ENCODE results near the gene KIF5C. TPM values are rescaled to one million over a fixed set of nuclear protein-coding genes. Genes with fewer than 3 reads are reported as not detected.

Gene KIF5C
- total RNA-seq, 1 experiment from 2014 or later, result 0.11 TPM

DNA sequence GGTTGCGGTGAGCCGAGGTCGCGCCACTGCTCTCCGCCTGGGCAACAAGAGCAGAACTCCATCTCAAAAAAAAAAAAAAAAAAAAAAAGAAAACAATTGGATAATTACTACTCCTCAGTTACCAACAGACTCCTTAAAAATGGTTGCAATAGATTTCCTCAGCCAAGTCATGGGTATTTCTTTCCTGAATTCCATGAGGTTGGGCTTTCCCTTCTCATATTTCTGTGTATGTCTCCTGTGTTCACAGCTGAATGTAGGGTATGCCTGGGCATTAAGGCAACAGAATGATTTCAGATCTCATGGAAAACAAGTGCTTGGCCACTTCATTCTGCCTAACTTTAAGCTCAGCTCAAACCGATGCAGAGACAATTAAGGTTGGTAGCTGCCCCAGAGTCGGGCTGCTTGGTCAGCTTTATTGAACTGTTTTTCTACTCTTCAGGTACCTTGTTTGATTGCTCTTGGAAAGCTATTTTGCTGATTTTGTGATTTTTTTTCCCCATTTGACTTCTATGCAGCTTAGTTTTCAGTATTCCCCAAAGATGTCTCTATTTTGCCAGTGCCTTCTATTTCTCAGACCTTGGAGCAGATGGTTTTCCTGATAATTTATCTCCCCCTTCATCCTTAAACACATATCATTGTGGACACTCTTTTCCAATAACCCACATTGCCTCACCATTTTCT is 24.8 kb downstream of the KIF5C start:
- DNase-seq (ENCODE audit: low read depth in 1 of 2, low spot score in 2 of 2), result no peak
- H3K9me3 ChIP-seq (replicated peaks), result no peaks in the 10 kb centered on the region
- H3K4me1 ChIP-seq (replicated peaks), result no peaks in the 10 kb centered on the region
- no peak overlapping the region for H3K4me3 ChIP-seq
- H3K27me3 ChIP-seq (replicated peaks), result peaks cover 11% of the 10 kb centered on the region
- no peak overlapping the region for H3K27ac ChIP-seq
- H3K36me3 ChIP-seq, result no peaks in the 10 kb centered on the region

DNA sequence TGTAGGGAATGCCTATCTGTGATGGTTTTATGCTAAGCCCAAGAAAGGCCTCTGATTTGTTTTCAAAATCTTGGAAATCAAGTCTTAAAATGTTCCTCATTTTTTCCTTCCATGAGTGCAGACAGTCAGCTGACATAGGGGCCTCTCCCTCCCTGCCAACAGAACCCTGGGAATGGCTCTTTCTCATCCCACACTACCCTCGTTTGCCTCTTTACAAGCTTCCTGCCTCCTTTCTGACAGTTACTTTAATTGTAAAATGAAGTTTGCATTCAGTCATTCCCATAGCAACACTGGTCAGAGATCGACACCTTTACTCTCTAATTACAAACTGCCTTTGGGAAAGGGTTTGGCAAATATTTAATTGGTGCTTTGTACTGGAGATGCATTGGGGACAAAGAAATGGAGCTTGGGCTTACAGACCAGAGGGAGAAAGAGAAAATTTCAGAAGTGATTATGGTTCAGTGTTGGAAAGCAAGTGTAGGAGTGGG is 25.4 kb downstream of the KIF5C start:
- Histone ChIP-seq H3K36me3 (no peaks in the 10 kb centered on the region), H3K27me3 (replicated peaks) (peaks cover 11% of the 10 kb centered on the region)

GRCh38 chr2:148901142-148901541 is 26.1 kb downstream of the KIF5C start:
- Histone ChIP-seq H3K4me1 (replicated peaks) (no peaks in the 10 kb centered on the region), H3K36me3 (no peaks in the 10 kb centered on the region), H3K4me3 (no peak overlapping the region), H3K9me3 (replicated peaks) (no peaks in the 10 kb centered on the region), H3K27me3 (replicated peaks) (peaks cover 11% of the 10 kb centered on the region), H3K27ac (no peak overlapping the region)
- no peak for DNase-seq (ENCODE audit: low read depth in 1 of 2, low spot score in 2 of 2)

More for the DNA sequence above, 25.4 kb downstream of the KIF5C start:
- Histone ChIP-seq H3K4me3 (no peak overlapping the region), H3K4me1 (replicated peaks) (no peaks in the 10 kb centered on the region), H3K27ac (no peak overlapping the region), H3K9me3 (replicated peaks) (no peaks in the 10 kb centered on the region)
- no peak for DNase-seq (ENCODE audit: low read depth in 1 of 2, low spot score in 2 of 2)

- no peak overlapping the region for H3K4me3 ChIP-seq
- H3K36me3 ChIP-seq, result no peaks in the 10 kb centered on the region
- H3K9me3 ChIP-seq (replicated peaks), result no peaks in the 10 kb centered on the region
- no peak overlapping the region for H3K27ac ChIP-seq
- DNase-seq (ENCODE audit: low read depth in 1 of 2, low spot score in 2 of 2), result no peak
- no peaks in the 10 kb centered on the region for H3K4me1 ChIP-seq (replicated peaks)
- peaks cover 9% of the 10 kb centered on the region for H3K27me3 ChIP-seq (replicated peaks)
Measured at GRCh38 chr2:148902798-148903197, 27.8 kb downstream of the KIF5C start.

GRCh38 chr2:148903294-148903693 is 28.3 kb downstream of the KIF5C start:
- H3K9me3 ChIP-seq (replicated peaks), result no peaks in the 10 kb centered on the region

GRCh38 chr2:148903979-148904378 is 29.0 kb downstream of the KIF5C start:
- no peak overlapping the region for H3K27ac ChIP-seq
- H3K4me3 ChIP-seq, result no peak overlapping the region
- H3K9me3 ChIP-seq (replicated peaks), result no peaks in the 10 kb centered on the region
- DNase-seq (ENCODE audit: low read depth in 1 of 2, low spot score in 2 of 2), result no peak
- H3K27me3 ChIP-seq (replicated peaks), result peaks cover 7% of the 10 kb centered on the region
- no peaks in the 10 kb centered on the region for H3K4me1 ChIP-seq (replicated peaks)
- H3K36me3 ChIP-seq, result no peaks in the 10 kb centered on the region

More at GRCh38 chr2:148903294-148903693, 28.3 kb downstream of the KIF5C start:
- Histone ChIP-seq H3K27me3 (replicated peaks) (peaks cover 9% of the 10 kb centered on the region), H3K4me3 (no peak overlapping the region), H3K36me3 (no peaks in the 10 kb centered on the region), H3K4me1 (replicated peaks) (no peaks in the 10 kb centered on the region), H3K27ac (no peak overlapping the region)
- DNase-seq (ENCODE audit: low read depth in 1 of 2, low spot score in 2 of 2), result no peak

DNA sequence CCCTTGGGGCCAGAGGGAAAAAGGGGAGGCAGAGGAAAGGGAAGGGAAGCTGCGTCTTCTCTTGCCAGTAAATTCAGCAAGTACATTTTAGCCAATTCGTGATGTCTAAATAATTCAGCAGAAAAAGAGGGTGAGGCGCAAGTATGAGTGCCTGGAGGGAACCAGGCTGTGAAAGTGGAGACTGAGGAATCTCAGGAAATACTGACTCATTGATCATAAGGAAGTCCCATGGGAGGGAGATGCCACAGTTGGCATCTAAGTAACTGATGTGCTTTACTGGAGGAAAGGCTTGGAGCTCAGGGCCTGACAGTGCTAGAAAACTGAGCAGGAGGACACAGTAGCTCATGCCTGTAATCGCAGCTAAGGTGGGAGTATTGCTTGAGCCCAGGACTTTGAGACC is 31.1 kb downstream of the KIF5C start:
- H3K36me3 ChIP-seq, result no peaks in the 10 kb centered on the region
- H3K9me3 ChIP-seq (replicated peaks), result no peaks in the 10 kb centered on the region
- H3K27ac ChIP-seq, result no peak overlapping the region
- peaks cover 10% of the 10 kb centered on the region; the same call in 1 of the 2 replicates for H3K27me3 ChIP-seq (replicated peaks)
- H3K4me3 ChIP-seq, result no peak overlapping the region
- no peak for DNase-seq (ENCODE audit: low read depth in 1 of 2, low spot score in 2 of 2)
- H3K4me1 ChIP-seq (replicated peaks), result peaks cover 5% of the 10 kb centered on the region; the same call in 1 of the 2 replicates

- Histone ChIP-seq H3K27me3 (replicated peaks) (peaks cover 10% of the 10 kb centered on the region; the same call in 1 of the 2 replicates), H3K4me1 (replicated peaks) (peaks cover 5% of the 10 kb centered on the region; the same call in 1 of the 2 replicates), H3K27ac (no peak overlapping the region), H3K4me3 (no peak overlapping the region), H3K36me3 (no peaks in the 10 kb centered on the region), H3K9me3 (replicated peaks) (no peaks in the 10 kb centered on the region)
- DNase-seq (ENCODE audit: low read depth in 1 of 2, low spot score in 2 of 2), result no peak
Measured at GRCh38 chr2:148907085-148907785, 32.2 kb downstream of the KIF5C start.

DNA sequence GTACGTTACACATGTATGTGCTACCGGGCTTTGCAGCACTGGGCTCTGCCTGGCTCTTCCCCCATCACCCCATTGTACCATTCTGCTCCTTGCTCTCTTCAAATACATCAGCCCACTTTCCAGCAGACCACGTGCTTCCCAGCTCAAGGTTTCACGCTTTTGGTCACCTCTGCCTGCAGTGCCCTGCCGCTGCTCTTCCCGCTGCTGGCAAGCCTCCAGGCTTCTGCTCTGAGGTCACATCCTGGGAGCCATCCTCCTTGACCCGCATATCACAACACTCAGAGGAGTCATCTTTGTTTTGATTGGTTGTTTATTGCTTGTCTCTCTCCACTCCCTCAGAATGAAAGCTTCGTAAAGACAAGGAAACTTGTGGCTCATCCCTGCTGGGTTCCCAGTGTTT is 34.1 kb downstream of the KIF5C start:
- Histone ChIP-seq H3K9me3 (replicated peaks) (no peaks in the 10 kb centered on the region), H3K4me1 (replicated peaks) (peaks cover 5% of the 10 kb centered on the region; the same call in 1 of the 2 replicates), H3K36me3 (no peaks in the 10 kb centered on the region), H3K27me3 (replicated peaks) (peaks cover 10% of the 10 kb centered on the region; the same call in 1 of the 2 replicates), H3K4me3 (no peak overlapping the region), H3K27ac (no peak overlapping the region)
- no peak for DNase-seq (ENCODE audit: low read depth in 1 of 2, low spot score in 2 of 2)

- no peak for DNase-seq (ENCODE audit: low read depth in 1 of 2, low spot score in 2 of 2)
- H3K4me1 ChIP-seq (replicated peaks), result peaks cover 5% of the 10 kb centered on the region; the same call in 1 of the 2 replicates
- H3K27me3 ChIP-seq (replicated peaks), result peaks cover 10% of the 10 kb centered on the region; the same call in 1 of the 2 replicates
- no peaks in the 10 kb centered on the region for H3K36me3 ChIP-seq
- no peak overlapping the region for H3K27ac ChIP-seq
- H3K9me3 ChIP-seq (replicated peaks), result no peaks in the 10 kb centered on the region
- H3K4me3 ChIP-seq, result no peak overlapping the region
Measured at GRCh38 chr2:148913061-148913460, 38.0 kb downstream of the KIF5C start.

DNA sequence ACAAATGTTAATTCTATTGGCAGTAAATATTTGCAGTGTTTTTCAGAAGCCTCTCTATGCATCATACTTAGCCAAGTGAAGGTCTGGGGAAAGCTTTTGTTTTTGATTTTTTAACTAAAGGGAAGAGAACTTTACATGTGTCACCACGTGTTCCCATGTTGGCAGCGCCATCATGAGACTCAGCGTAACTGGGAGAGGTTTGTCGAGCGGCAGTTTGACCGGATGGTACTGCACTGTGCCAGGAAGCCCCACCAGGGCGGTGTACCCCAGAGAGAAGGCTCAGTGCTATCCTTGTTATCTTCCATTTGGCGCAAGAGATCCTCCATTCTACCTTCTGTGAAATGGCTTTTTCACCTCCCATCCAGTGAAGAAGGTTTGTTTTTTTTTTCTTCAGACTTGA is 38.5 kb downstream of the KIF5C start:
- DNase-seq (ENCODE audit: low read depth in 1 of 2, low spot score in 2 of 2), result no peak
- Histone ChIP-seq H3K4me1 (replicated peaks) (peaks cover 5% of the 10 kb centered on the region; the same call in 1 of the 2 replicates), H3K4me3 (no peak overlapping the region), H3K36me3 (no peaks in the 10 kb centered on the region), H3K27ac (no peak overlapping the region), H3K27me3 (replicated peaks) (peaks cover 10% of the 10 kb centered on the region; the same call in 1 of the 2 replicates), H3K9me3 (replicated peaks) (0 out of 2 replicates have a peak, but pooled peaks cover 3% of the 10 kb centered on the region)

DNA sequence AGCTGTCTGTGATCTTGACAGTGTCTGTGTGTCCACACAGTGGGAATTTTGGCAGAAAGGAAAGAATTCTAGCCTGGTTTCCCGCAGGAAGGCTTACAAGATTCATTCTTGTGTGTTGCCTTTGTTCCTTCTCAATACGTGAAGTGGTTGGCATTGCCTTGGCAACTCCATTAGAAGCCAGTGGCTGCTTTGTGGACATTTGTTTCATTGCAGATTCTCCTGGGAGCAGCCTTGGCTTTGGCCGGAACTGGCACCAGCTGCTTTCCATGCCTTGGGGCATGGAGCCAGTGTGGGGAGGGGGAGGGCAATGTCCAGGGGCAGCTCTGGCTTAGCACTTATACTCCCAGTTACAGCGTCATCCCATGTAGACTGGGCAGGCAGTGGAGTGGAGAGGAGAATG is 39.4 kb downstream of the KIF5C start:
- no peaks in the 10 kb centered on the region for H3K36me3 ChIP-seq
- H3K27ac ChIP-seq, result no peak overlapping the region
- 0 out of 2 replicates have a peak, but pooled peaks cover 5% of the 10 kb centered on the region for H3K9me3 ChIP-seq (replicated peaks)
- H3K27me3 ChIP-seq (replicated peaks), result peaks cover 9% of the 10 kb centered on the region; the same call in 1 of the 2 replicates
- H3K4me1 ChIP-seq (replicated peaks), result peaks cover under 1% of the 10 kb centered on the region; the same call in 1 of the 2 replicates
- no peak overlapping the region for H3K4me3 ChIP-seq
- DNase-seq (ENCODE audit: low read depth in 1 of 2, low spot score in 2 of 2), result no peak

- Histone ChIP-seq H3K4me1 (replicated peaks) (no peaks in the 10 kb centered on the region), H3K27me3 (replicated peaks) (0 out of 2 replicates have a peak, but pooled peaks cover under 1% of the 10 kb centered on the region), H3K4me3 (no peak overlapping the region), H3K36me3 (no peaks in the 10 kb centered on the region), H3K27ac (no peak overlapping the region), H3K9me3 (replicated peaks) (0 out of 2 replicates have a peak, but pooled peaks cover 5% of the 10 kb centered on the region)
- DNase-seq (ENCODE audit: low read depth in 1 of 2, low spot score in 2 of 2), result no peak
Measured at GRCh38 chr2:148917431-148917830, 42.4 kb downstream of the KIF5C start.

DNA sequence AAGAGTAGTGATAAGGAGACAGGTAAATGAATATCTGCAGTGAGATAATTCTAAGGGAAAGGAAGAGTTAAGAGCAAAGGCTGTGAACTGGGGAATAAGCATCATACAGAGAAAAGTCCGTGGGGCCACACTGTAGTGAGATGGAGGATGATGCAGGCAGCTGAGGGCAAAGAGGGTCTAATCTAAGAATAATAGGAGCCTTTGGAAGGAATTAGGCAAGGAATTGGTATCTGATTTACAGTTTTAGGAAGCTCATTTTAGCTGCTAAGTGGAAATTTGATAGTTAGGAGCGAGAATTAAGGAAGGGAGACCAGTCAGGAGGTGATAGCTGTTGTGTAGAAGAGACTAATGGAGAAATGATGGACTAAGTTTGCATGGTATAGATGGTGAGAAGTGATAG is 43.5 kb downstream of the KIF5C start:
- no peaks in the 10 kb centered on the region for H3K36me3 ChIP-seq
- 0 out of 2 replicates have a peak, but pooled peaks cover 3% of the 10 kb centered on the region for H3K27me3 ChIP-seq (replicated peaks)
- H3K27ac ChIP-seq, result no peak overlapping the region
- no peaks in the 10 kb centered on the region for H3K4me1 ChIP-seq (replicated peaks)
- no peak overlapping the region for H3K4me3 ChIP-seq
- no peak for DNase-seq (ENCODE audit: low read depth in 1 of 2, low spot score in 2 of 2)
- 0 out of 2 replicates have a peak, but pooled peaks cover 5% of the 10 kb centered on the region for H3K9me3 ChIP-seq (replicated peaks)

Measured in SJSA1 (cell line).